GM12891 (cell line): ENCODE results near the gene BICC1.

Source experiments
- POLR2A ChIP-seq: IDR thresholded peaks from 2 replicates; pipeline ENCODE4 v1.6.1; 2011; ENCODE audit warnings: low read depth, low read length, control low read depth
- POLR2AphosphoS5 ChIP-seq: IDR thresholded peaks from 2 replicates; pipeline ENCODE4 v1.6.1; 2011; ENCODE audit warnings: low read depth, low read length, control low read depth

DNA sequence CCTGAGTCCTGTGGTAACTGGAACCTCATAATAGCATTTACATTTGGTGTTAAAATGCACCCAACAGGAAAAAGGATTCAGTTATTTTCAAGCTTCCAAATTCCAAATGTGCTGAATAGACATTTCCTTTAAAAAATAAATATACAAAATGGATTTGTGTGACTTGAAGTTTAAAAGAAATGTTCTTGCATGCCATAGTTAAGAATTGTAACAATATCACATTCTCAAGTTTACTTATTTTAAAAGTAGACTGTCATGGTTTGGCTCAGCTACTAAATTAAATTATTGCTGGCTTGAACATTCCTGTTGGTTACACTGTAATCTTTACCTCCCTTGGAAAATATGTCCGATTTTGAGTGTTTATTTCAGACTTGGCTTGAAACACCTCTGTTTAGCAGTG lies 31.5 kb downstream of the BICC1 start:
- TF ChIP-seq POLR2A (no peak), POLR2AphosphoS5 (no peak)
